Measurements from ENCODE around the gene MTAP.

MTAP gene

GRCh38 chr9:21974722-21975409 lies 172.4 kb downstream of the MTAP start:
- DNase-seq: peak; percentile 88

- DNase-seq: no peak
Measured at GRCh38 chr9:21976334-21976875, 174.0 kb downstream of the MTAP start.

- DNase-seq: no peak
Measured at GRCh38 chr9:21982391-21982790, 180.0 kb downstream of the MTAP start.

DNA sequence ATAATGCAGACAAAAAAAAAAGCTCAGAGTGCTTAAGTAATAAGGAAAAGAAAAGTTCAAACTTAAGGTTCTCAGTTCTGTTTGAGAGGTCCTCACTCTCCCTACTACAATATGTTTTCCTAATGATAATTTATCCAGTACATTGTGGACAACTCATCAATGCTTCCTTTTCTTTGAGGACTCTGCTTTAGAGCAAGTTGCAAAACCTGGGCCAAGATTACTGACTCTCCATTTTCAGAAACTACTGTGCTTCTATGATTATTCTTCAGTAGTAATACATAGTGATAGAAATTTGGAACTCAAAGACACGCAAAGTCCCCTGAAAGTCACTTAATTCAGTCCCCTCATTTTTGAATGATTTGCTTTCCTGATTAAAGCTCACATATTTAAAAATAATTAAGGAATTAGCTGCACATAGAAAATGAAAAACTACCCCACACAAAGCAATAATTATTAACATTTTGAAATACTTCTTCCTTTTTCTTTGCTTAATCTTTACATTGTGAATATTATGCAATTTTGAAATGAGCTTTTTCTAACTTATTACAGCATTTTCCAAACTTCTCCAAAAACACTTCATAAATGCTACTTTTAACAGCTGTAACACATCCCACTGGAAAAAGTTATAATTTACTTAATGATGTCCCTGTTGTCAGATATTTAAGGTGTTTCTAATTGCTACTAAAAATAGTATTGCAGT lies 180.6 kb downstream of the MTAP start:
- DNase-seq: no peak

DNA sequence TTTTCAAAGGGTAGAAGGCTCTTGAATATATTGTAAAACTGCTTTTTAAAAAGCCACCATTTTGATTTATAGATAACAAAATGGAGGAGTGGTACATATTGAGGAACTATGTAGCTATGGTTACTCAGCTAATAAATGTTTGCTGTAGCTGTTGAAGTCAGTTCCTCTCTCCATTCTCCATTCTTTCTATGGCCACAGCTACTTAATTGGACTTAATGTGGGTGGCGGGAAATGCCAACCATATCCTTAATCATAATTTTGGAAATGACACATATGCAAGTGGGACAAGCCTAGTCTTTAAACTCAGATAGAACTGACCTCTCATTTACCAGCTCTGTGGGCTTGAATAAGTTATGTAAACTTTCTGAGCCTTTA lies 181.1 kb downstream of the MTAP start:
- DNase-seq: no peak

DNA sequence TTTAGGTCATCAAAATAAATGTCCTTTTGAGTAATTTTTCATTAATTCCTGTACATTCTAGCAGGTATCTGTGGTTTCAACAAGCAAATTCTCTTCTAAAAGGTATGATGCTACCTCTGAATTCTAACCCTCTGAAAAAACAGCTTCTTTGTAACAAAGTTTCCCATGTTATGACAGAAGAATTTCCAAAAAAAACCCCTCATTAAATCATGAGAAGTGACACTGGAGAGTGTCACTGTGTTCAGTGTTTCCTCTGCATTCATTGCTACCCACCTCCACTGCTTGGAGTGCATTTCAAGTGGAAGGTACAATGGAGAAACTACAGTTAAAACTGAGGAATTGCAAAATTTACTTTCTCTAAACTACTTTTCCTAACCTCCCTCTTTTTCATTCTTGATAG lies 181.7 kb downstream of the MTAP start:
- DNase-seq: no peak

- DNase-seq: no peak
Measured at GRCh38 chr9:21985964-21986667, 183.7 kb downstream of the MTAP start.
